Endothelial cell of umbilical vein (primary cell): ENCODE data around the gene ARHGAP15. TPM values are rescaled to one million over a fixed set of nuclear protein-coding genes. Genes with fewer than 3 reads are reported as not detected.

ENCODE experiments used
- BruUV-seq: library from RNA; stranded (reverse); fragments of 400-500 nt; replicated peaks from 2 replicates; lab custom pipeline; 2021; lab: Mats Ljungman, UMichigan
- CTCF ChIA-PET: fragments of 300-600, 350-600 bp; sonication (Branson Sonifier 250); formaldehyde crosslinking; loops from one replicate; lab custom pipeline; 2021; ENCODE audit warnings: antibody characterized with exemption, inconsistent platforms; lab: Charles Lee
- POLR2A ChIA-PET: fragments of 300-600, 350-600 bp; sonication (Branson Sonifier 250); formaldehyde crosslinking; loops from one replicate; lab custom pipeline; 2021; ENCODE audit warnings: antibody characterized with exemption, inconsistent platforms; lab: Charles Lee
- DNase-seq: peaks from one replicate; pipeline ENCODE4 v3.0.0-alpha.2; 2011; ENCODE audit warnings: low read depth, low spot score
- FAIRE-seq: peaks from 2 replicates; lab custom pipeline; 2011; peaks lifted over from hg19 to GRCh38; lab: Jason Lieb, UNC
- H2AFZ ChIP-seq: 2 replicates; pipeline ENCODE4 v1.6.0; 2012; ENCODE audit warnings: low read depth, low read length, control low read depth, inconsistent platforms
- H3K27ac ChIP-seq: 2 replicates; pipeline ENCODE4 v1.5.1; 2011; ENCODE audit warnings: low read depth, mild to moderate bottlenecking, control low read depth, low read length, moderate library complexity; ENCODE audit not compliant: insufficient read depth
- H3K27me3 ChIP-seq, 2 experiments: 2 replicates each; pipeline versions ENCODE4 v1.6.0 to v1.6.1; 2011; ENCODE audit warnings: low read length in 2 of 2, mixed read lengths in 1 of 2; ENCODE audit not compliant: control insufficient read depth in 2 of 2, insufficient read depth in 2 of 2
- H3K36me3 ChIP-seq, 2 experiments: 2 replicates in 1 of 2; 3 replicates in 1 of 2; pipeline ENCODE4 v1.5.1; 2011; ENCODE audit warnings: low read length in 2 of 2, mild to moderate bottlenecking in 1 of 2, moderate library complexity in 1 of 2; ENCODE audit not compliant: control insufficient read depth in 2 of 2, insufficient read depth in 2 of 2; ENCODE audit errors: extremely low read depth in 1 of 2
- H3K4me1 ChIP-seq: 3 replicates; pipeline ENCODE4 v1.5.1; 2011; ENCODE audit warnings: mild to moderate bottlenecking, low read length; ENCODE audit not compliant: control insufficient read depth, insufficient read depth; ENCODE audit errors: extremely low read depth
- H3K4me2 ChIP-seq: 2 replicates; pipeline ENCODE4 v1.6.1; 2011; ENCODE audit warnings: low read length, control low read depth, mixed read lengths; ENCODE audit not compliant: insufficient read depth
- H3K4me3 ChIP-seq, 3 experiments: fragments of 200-600 bp in 1 of 3; sonication (generic), shearing (Covaris generic) in 1 of 3; replicated peaks in 1 of 3; 2 replicates each; pipeline ENCODE4 v1.5.1; 2011 to 2016; ENCODE audit warnings: control low read depth in 3 of 3, low read length in 3 of 3, mild to moderate bottlenecking in 2 of 3, inconsistent platforms in 1 of 3, low read depth in 1 of 3, moderate library complexity in 1 of 3; ENCODE audit not compliant: insufficient read depth in 1 of 3
- H3K79me2 ChIP-seq: 2 replicates; pipeline ENCODE4 v1.6.0; 2012; ENCODE audit warnings: low read length, inconsistent platforms; ENCODE audit not compliant: control insufficient read depth, insufficient read depth
- H3K9ac ChIP-seq: replicated peaks from 2 replicates; pipeline ENCODE3; 2011; ENCODE audit warnings: low read length, control low read depth; ENCODE audit not compliant: insufficient read depth; ENCODE audit errors: extremely low read depth
- H3K9me1 ChIP-seq: replicated peaks from 3 replicates; pipeline ENCODE4 v1.6.0; 2011; ENCODE audit warnings: mild to moderate bottlenecking, low read length; ENCODE audit not compliant: control insufficient read depth, insufficient read depth; ENCODE audit errors: extremely low read depth
- H3K9me3 ChIP-seq: replicated peaks from 2 replicates; pipeline ENCODE4 v1.5.1; 2012; ENCODE audit warnings: low read length, inconsistent platforms; ENCODE audit not compliant: control insufficient read depth, insufficient read depth
- H4K20me1 ChIP-seq: replicated peaks from 2 replicates; pipeline ENCODE3; 2011; ENCODE audit warnings: mild to moderate bottlenecking, low read length; ENCODE audit not compliant: control insufficient read depth, insufficient read depth; ENCODE audit errors: extremely low read depth
- EZH2 ChIP-seq: IDR thresholded peaks from 2 replicates; pipeline ENCODE4 v1.6.1; 2012; ENCODE audit warnings: borderline replicate concordance, low read depth, mild to moderate bottlenecking, moderate library complexity, low read length, inconsistent platforms; ENCODE audit not compliant: severe bottlenecking
- FOS ChIP-seq: IDR thresholded peaks from 2 replicates; pipeline ENCODE4 v1.6.1; 2011; ENCODE audit warnings: mild to moderate bottlenecking, low read length, moderate library complexity, borderline replicate concordance; ENCODE audit not compliant: insufficient read depth
- GATA2 ChIP-seq: IDR thresholded peaks from 2 replicates; pipeline ENCODE4 v1.7.0; 2011; ENCODE audit warnings: low read depth, mild to moderate bottlenecking, moderate library complexity, mixed read lengths, low read length; ENCODE audit not compliant: insufficient read length, insufficient read depth
- JUN ChIP-seq: IDR thresholded peaks from 2 replicates; pipeline ENCODE4 v1.6.1; 2011; ENCODE audit warnings: borderline replicate concordance, low read depth; ENCODE audit not compliant: insufficient read length, insufficient read depth
- MYC ChIP-seq: IDR thresholded peaks from one replicate; pipeline ENCODE4 v1.6.1; 2011; ENCODE audit warnings: mild to moderate bottlenecking, low read depth, low read length
- POLR2A ChIP-seq: IDR thresholded peaks from 2 replicates; pipeline ENCODE4 v1.6.1; 2012; ENCODE audit warnings: low read depth, mild to moderate bottlenecking, control low read depth, low read length
- POLR2AphosphoS5 ChIP-seq: IDR thresholded peaks from 2 replicates; pipeline ENCODE4 v1.6.1; 2012; ENCODE audit warnings: low read depth, mild to moderate bottlenecking, control low read depth, low read length, moderate library complexity; ENCODE audit not compliant: insufficient read depth
- dilution Hi-C: fragments of 300-500 bp; cut with MboI; formaldehyde crosslinking; loops from one replicate; pipeline ENCODE4 v1.15.0; 2019; ENCODE audit warnings: low sequenced_read_pairs; ENCODE audit not compliant: extremely low pct_ligation_motif_present
- intact Hi-C: fragments of 100-400 bp; cut with micrococcal nuclease; formaldehyde crosslinking; loops from one replicate; pipeline ENCODE4 v1.10.0; 2022
- polyA plus RNA-seq, 4 experiments: library from polyadenylated mRNA; depleted of rRNA in 3 of 4; stranded (reverse) in 3 of 4; unstranded in 1 of 4; fragments of >200 nt; gene quantifications; 2 replicates each; pipeline versions ENCODE4 v1.2.1 to v1.2.3, GENCODE V29; 2011 to 2012; ENCODE audit warnings: missing spikeins in 1 of 4
- total RNA-seq: library from RNA; stranded (reverse); gene quantifications from 2 replicates; pipeline ENCODE4 v1.2.3, GENCODE V29; 2021
- TF ChIP-seq, protein P1 (sequence below): IDR thresholded peaks from 2 replicates; pipeline ENCODE4 v1.6.1; 2011; ENCODE audit not compliant: insufficient read depth, insufficient read length
- TF ChIP-seq, protein P2 (sequence below), 2 donors: IDR thresholded peaks; 1 replicate in 1 of 2; 2 replicates in 1 of 2; pipeline ENCODE4 v1.5.1; 2011; ENCODE audit warnings: low read length in 2 of 2, mild to moderate bottlenecking in 2 of 2, moderate library complexity in 2 of 2, control low read depth in 1 of 2, inconsistent platforms in 1 of 2, low read depth in 1 of 2; ENCODE audit not compliant: insufficient read depth in 1 of 2; ENCODE audit errors: extremely low read depth in 1 of 2

ARHGAP15 gene
- total and polyA plus RNA-seq, 2 donors (not counting 3 experiments of a cell fraction or from before 2014, with no cell fraction given) = not detected

DNA sequence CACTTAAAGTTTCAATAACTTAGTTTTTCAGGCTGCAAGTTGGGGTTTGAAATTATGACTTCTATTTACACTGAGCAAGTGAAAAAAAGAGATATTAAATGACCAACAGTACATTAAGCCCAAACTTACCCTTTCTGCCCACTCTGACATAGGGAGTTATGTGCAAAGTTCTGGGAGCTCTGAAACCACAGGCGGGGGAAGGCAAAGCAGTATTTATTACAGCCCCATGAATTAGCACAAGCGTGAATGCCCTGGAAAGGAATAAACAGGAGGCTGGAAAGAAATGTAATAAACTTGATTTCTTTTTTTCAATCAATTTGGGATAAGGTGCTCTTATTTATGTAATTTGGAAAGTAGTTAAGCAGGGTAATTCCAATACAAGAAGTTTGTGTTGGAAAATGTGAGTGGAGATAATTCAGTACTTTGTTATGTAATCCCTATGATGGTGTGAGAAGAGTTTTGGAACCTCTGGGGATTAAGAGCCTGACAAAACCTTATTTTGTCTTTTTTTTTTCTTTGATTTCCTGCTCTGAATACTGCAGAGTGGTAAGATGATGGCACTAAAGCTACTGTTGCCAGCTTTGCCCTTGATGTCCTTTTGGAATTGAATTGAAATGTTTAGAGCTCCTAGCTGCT lies 351.5 kb downstream of the ARHGAP15 start:
- no peak overlapping the region for H3K9ac ChIP-seq
- no peak for DNase-seq
- TF ChIP-seq FOS = no peak
- TF ChIP-seq EZH2 = no peak
- TF ChIP-seq MYC = no peak
- TF ChIP-seq, protein P1, sequence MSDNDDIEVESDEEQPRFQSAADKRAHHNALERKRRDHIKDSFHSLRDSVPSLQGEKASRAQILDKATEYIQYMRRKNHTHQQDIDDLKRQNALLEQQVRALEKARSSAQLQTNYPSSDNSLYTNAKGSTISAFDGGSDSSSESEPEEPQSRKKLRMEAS = no peak
- TF ChIP-seq, protein P2, sequence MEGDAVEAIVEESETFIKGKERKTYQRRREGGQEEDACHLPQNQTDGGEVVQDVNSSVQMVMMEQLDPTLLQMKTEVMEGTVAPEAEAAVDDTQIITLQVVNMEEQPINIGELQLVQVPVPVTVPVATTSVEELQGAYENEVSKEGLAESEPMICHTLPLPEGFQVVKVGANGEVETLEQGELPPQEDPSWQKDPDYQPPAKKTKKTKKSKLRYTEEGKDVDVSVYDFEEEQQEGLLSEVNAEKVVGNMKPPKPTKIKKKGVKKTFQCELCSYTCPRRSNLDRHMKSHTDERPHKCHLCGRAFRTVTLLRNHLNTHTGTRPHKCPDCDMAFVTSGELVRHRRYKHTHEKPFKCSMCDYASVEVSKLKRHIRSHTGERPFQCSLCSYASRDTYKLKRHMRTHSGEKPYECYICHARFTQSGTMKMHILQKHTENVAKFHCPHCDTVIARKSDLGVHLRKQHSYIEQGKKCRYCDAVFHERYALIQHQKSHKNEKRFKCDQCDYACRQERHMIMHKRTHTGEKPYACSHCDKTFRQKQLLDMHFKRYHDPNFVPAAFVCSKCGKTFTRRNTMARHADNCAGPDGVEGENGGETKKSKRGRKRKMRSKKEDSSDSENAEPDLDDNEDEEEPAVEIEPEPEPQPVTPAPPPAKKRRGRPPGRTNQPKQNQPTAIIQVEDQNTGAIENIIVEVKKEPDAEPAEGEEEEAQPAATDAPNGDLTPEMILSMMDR (IDR thresholded peaks at IDR 0.05; ENCODE audit: extremely low read depth in 1 of 2, insufficient read depth in 1 of 2, low read depth in 1 of 2, low read length in 2 of 2) = no peak
- no peak for TF ChIP-seq GATA2
- TF ChIP-seq JUN = no peak
- no peak for TF ChIP-seq POLR2AphosphoS5
- TF ChIP-seq POLR2A = no peak
- H4K20me1 ChIP-seq = no peaks in the 10 kb centered on the region
- FAIRE-seq = no peak
- intact Hi-C loops = loop anchor here (10.0 kb wide), 1 partner anchor 634 kb away; no protein-coding TSS in a partner anchor
- no peaks in the 10 kb centered on the region for H3K4me1 ChIP-seq
- no peaks in the 10 kb centered on the region for H3K9me1 ChIP-seq
- no peak overlapping the region for H3K4me3 ChIP-seq
- H2AFZ ChIP-seq = no peak overlapping the region
- H3K27me3 ChIP-seq = no peaks in the 10 kb centered on the region
- no TSS peak for BruUV-seq
- ChIA-PET POLR2A (no interaction called here), CTCF (no interaction called here)
- H3K27ac ChIP-seq = no peak overlapping the region
- no peaks in the 10 kb centered on the region for H3K79me2 ChIP-seq
- H3K36me3 ChIP-seq = no peaks in the 10 kb centered on the region
- no peaks in the 10 kb centered on the region for H3K9me3 ChIP-seq
- H3K4me2 ChIP-seq = no peak overlapping the region
- dilution Hi-C loops = no loop called here
